Kidney (tissue), 22 donors: ENCODE data around the gene SLC25A52. TPM values are rescaled to one million over a fixed set of nuclear protein-coding genes. Genes with fewer than 3 reads are reported as not detected.
"Not testable (repeated sequence)": the region's sequence is repeated elsewhere in the genome, so short reads cannot be mapped to it uniquely, and the experiment has no call there.

ENCODE experiments used
- DNase-seq, 5 donors: peaks; one replicate each; pipeline ENCODE4 v3.0.0-alpha.2; 2013 to 2020
- FAIRE-seq: peaks from 2 replicates; lab custom pipeline; 2012; peaks lifted over from hg19 to GRCh38; lab: Jason Lieb, UNC
- H3K27ac ChIP-seq, 2 donors: one replicate each; pipeline ENCODE4 v1.7.0; 2013; ENCODE audit warnings: low read depth in 2 of 2, low read length in 2 of 2, inconsistent platforms in 1 of 2
- H3K27me3 ChIP-seq: one replicate; pipeline ENCODE4 v1.7.1; 2013; ENCODE audit warnings: low read length, inconsistent platforms; ENCODE audit not compliant: control insufficient read depth, insufficient read depth
- H3K36me3 ChIP-seq, 3 donors: one replicate each; pipeline versions ENCODE4 v1.7.0 to v1.7.1; 2013; ENCODE audit warnings: low read length in 3 of 3, control low read depth in 1 of 3, inconsistent platforms in 1 of 3; ENCODE audit not compliant: insufficient read depth in 3 of 3, control insufficient read depth in 2 of 3
- H3K4me1 ChIP-seq, 3 donors: one replicate each; pipeline versions ENCODE4 v1.7.0 to v1.7.1; 2013; ENCODE audit warnings: low read length in 3 of 3, inconsistent platforms in 1 of 3, low read depth in 1 of 3; ENCODE audit not compliant: control insufficient read depth in 2 of 3, insufficient read depth in 2 of 3
- H3K4me3 ChIP-seq, 3 donors: one replicate each; pipeline versions ENCODE4 v1.7.0 to v1.8.1; 2013; ENCODE audit warnings: low read length in 3 of 3, control low read depth in 1 of 3, inconsistent platforms in 1 of 3
- H3K9ac ChIP-seq, 3 donors: one replicate each; pipeline versions ENCODE4 v1.7.0 to v1.7.1; 2013; ENCODE audit warnings: low read length in 3 of 3, control low read depth in 1 of 3, inconsistent platforms in 1 of 3
- H3K9me3 ChIP-seq, 3 donors: one replicate each; pipeline versions ENCODE4 v1.7.0 to v1.7.1; 2013; ENCODE audit warnings: low read length in 3 of 3, control low read depth in 1 of 3, inconsistent platforms in 1 of 3; ENCODE audit not compliant: control insufficient read depth in 2 of 3, insufficient read depth in 1 of 3
- CTCF ChIP-seq: IDR thresholded peaks from 3 replicates; pipeline ENCODE4 v1.5.1; 2012; ENCODE audit warnings: mild to moderate bottlenecking, moderate library complexity, borderline replicate concordance; ENCODE audit not compliant: insufficient read depth; ENCODE audit errors: extremely low read depth
- intact Hi-C: fragments of 100-400 bp; cut with DNase I; formaldehyde crosslinking; loops from one replicate; pipeline ENCODE4 v1.11.1; 2022
- long read RNA-seq, 10 donors: library from polyadenylated mRNA in 1 of 10; unstranded in 1 of 10; transcript quantifications; one replicate each; pipeline ENCODE4 v2.0.0 and lab custom pipeline, GENCODE V29; 2021 to 2026
- polyA plus RNA-seq: library from polyadenylated mRNA; stranded (reverse); fragments of 350-450 nt; fragmentation: Illumina TruSeq; extraction: RNeasy Lipid Tissue Mini Kit (QIAGEN cat#74804); gene quantifications from one replicate; pipeline ENCODE4 v1.2.3, GENCODE V29; 2014; ENCODE audit warnings: low read depth, low replicate concordance; ENCODE audit not compliant: insufficient read depth
- total RNA-seq: library from RNA; stranded (reverse); fragmentation: NEBNext Ultra II Directional; extraction: Animal tissue kit (Norgen Biotek cat#: 25700); gene quantifications from one replicate; pipeline ENCODE4 v1.2.1, GENCODE V29; 2021
- donor health status: control.
- donor health status: control.
- donor health status: control.
- donor health status: control.
- donor health status: control.
- donor health status: DM: yes; HTN: yes; CAD: no.
- donor health status: Normal renal cell carcinoma (clear cell type).

Gene SLC25A52
- not detected for total RNA-seq
- polyA plus RNA-seq, result not detected
- long read RNA-seq, donor 1, result 0 reads
- long read RNA-seq, donor 2, result 0 reads
- long read RNA-seq, donor 3, result 0 reads
- long read RNA-seq, donor 4, result 0 reads
- long read RNA-seq, donor 5, result 0 reads
- long read RNA-seq, donor 6, result 0 reads
- long read RNA-seq, donor 7, result 0 reads
- long read RNA-seq, donor 8, result 0 reads
- long read RNA-seq, donor 9, result 0 reads
- long read RNA-seq, donor 10, result 0 reads

GRCh38 chr18:31760695-31761094, at the start of gene SLC25A52:
Gene SLC25A52, minus strand, starts transcription at chr18:31760880. Its CDS starts 219 bp downstream, at chr18:31760661.
- Histone ChIP-seq H3K4me1 (no peaks in the 10 kb centered on the region), H3K36me3 (no peaks in the 10 kb centered on the region), H3K4me3 (no peak within 1 kb of the TSS), H3K27ac (no peak within 1 kb of the TSS), H3K27me3 (no peaks in the 10 kb centered on the region), H3K9ac (no peak within 1 kb of the TSS), H3K9me3 (no peaks in the 10 kb centered on the region)
- no peak for FAIRE-seq
- no peak for TF ChIP-seq CTCF
- peak in 1 of 5 donors; percentile 4 for DNase-seq
- intact Hi-C loops, result no loop called here

GRCh38 chr18:31809049-31809448, 48.4 kb upstream of the SLC25A52 start:
- DNase-seq, intact Hi-C loops, H3K36me3 ChIP-seq, H3K9me3 ChIP-seq, H3K4me1 ChIP-seq, H3K4me3 ChIP-seq, H3K27me3 ChIP-seq, FAIRE-seq, H3K27ac ChIP-seq, H3K9ac ChIP-seq: not testable (repeated sequence)

- Histone ChIP-seq H3K36me3 (no peaks in the 10 kb centered on the region), H3K9ac (no peak overlapping the region), H3K9me3 (no peaks in the 10 kb centered on the region), H3K4me3 (no peak overlapping the region), H3K4me1 (no peaks in the 10 kb centered on the region), H3K27ac (no peak overlapping the region), H3K27me3 (no peaks in the 10 kb centered on the region)
- FAIRE-seq (no peak), DNase-seq (no peak)
- intact Hi-C loops, result no loop called here
- TF ChIP-seq CTCF, result no peak
Observed at GRCh38 chr18:31801078-31801477, 40.4 kb upstream of the SLC25A52 start.

GRCh38 chr18:31799257-31799656, 38.6 kb upstream of the SLC25A52 start:
- DNase-seq, H3K4me3 ChIP-seq, intact Hi-C loops, H3K9me3 ChIP-seq, H3K9ac ChIP-seq, H3K4me1 ChIP-seq, FAIRE-seq, H3K27ac ChIP-seq, H3K36me3 ChIP-seq, H3K27me3 ChIP-seq: not testable (repeated sequence)
